ENCODE data around the gene ZBTB11.

- TF ChIP-seq EZH2 (IDR thresholded peaks at IDR 0.05) (no peak), CTCF (IDR thresholded peaks at IDR 0.05) (no peak)
Observed at GRCh38 chr3:101623656-101624055, 53.3 kb downstream of the ZBTB11 start.

Data from neural progenitor cell (in vitro differentiated cells).